GM10847 (cell line): Measurements from ENCODE around the gene URM1.

ENCODE experiments used
- POLR2A ChIP-seq: IDR thresholded peaks from 2 replicates; pipeline ENCODE4 v1.6.1; 2011; ENCODE audit not compliant: insufficient read length; ENCODE audit errors: extremely low read depth

Gene URM1

DNA sequence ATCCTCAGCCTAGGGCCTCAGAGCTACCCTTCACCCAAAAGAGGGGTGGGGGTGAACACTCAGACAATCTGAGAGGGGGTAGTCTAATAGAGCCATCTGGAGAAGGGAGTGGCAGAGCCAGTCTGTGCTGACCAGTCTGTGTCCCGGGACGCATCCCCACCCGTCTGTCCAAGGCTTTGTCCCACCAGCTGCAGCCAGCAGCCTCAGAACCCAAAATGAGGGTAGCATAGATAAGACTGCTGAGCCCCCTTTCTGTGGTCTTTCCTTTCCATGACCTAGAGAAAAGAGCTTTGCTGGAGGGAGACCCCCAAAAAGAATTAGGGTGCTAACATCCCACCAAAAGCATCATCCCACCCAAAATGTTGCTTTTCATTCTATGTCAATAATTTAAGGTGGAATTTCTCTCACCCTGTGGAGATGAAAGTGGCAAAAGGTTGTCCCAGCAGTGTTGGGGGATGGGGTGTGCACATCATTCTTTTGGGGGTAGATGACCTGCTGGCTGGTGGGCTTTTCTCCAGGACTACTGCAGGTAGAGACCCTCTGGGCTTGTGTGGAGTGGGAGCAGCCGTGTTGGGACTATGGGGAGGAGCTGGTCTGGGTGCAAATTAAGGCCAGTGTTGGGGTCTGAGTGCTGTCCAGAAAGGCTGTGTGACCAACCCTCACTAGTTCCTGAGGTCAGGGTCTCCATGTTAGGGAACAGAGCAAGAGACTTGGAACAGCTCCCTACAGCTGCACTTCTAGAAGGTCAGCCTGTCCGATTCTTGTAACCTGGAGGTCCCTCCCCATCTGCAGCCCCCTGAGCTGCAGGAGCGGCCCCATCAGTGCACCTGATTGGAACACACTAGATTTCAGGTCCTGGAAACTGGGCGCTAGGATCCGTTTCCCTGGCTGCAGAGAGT lies 19.9 kb downstream of the URM1 start:
- no peak for TF ChIP-seq POLR2A

DNA sequence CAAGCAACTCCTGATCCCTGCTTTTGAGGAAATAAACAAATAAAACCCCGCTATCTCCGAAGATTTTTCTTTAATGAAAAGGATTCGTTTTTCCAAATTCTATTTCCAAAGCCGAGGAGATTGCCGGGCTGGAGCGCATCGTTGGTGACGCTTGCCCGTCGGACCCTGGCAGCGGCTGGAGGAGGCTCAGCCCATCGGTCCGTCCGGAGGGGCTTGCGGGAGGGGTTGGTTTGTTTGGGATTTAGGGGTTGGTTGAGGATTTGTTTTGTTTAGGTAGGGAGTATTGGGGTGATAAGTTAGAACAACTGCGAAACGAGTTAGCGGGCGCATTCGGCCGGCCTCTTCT lies 20.8 kb downstream of the URM1 start:
- no peak for TF ChIP-seq POLR2A

DNA sequence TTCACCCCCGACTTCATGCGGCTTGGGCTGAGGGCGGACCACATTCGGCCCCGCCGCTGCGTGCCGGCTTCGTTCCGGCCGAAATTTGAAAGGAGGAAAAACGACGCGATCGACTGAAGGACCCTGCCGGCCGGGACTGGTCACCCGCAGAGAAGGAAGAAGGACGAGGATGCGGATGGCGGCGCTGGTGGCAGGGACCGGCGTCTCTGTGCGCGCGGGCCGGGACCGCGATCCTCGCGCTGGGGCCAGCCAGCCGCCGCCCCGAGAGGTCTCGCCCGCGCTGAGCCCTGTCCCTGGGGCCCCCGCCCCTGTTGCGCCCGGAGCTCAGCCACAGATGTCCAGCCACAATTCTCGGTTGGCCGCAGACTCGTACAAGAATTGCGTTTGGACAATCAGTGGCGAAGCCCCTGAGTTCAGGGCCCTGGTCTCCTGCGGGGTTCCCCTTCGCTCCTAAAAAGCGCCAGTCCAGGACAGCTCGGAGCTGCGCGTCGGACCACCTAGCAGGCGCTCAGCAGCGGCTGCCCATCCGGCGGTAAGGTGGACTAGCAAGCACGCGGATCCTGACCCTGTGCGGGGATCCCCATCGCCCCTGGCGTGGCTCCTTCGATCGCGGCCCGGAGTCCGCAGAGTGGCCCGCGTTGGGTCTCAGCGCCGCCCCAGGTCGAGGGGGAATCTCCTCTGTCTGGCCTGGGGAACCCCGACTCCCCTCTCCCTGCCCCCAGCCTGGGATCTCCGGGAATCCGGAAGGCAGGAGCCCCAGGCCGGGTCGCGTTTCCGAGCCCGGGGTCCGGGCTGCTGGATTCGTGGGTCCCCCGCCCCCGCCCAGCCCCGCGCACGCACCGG lies 21.3 kb downstream of the URM1 start:
- TF ChIP-seq POLR2A, result no peak

DNA sequence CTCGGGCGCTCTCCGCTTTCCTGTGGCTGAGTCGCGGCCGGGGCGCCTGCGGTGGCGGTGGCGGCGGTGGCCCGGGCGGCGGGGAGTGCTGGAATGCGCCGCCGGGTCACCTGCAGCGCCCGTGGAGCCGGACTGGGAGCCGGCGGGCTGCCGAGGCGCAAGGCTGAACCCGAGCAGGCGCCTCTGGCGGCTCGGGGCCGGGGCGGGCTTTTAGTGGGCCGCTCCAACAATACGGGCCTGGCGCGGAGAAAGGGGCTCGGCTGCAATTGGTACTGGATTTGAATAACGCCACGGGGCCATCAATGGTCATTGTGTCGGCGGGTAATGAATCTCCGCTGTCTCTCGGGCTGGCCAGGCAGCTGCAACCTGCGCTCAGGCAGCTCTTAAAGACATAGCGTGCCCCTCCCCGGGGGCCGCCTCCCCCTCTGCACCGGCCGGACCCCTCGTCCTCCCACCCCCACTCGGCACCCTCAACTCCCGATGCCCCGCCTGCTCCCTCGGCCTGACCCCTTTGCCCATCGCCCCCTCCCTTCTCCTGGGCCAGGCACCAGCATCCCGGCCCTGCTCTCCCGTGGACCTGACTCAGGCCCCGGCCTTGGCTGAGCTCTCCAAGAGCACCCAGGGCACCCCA lies 22.1 kb downstream of the URM1 start:
- no peak for TF ChIP-seq POLR2A

DNA sequence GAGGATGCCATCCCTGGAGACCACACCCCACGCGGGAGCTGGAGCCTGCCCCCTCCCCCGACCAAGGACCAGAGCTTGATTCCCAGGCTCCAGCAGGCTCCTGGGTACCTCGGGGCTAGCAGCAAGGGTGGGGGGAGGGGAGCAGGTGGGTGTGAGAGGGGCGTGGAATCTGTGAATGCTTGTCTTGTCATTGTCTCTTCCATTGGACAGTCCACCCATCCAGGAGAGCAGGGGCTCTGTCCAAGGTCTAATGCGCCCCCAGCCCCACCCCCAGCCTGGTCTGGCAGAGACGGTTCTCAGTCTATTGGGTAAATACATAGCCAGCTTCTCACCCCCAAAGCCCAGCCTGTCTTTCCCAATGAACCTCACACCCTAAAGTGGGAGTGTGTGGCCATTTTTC lies 22.8 kb downstream of the URM1 start:
- no peak for TF ChIP-seq POLR2A

- no peak for TF ChIP-seq POLR2A
These were observed 23.4 kb downstream of the URM1 start for GRCh38 chr9:128394379-128395168.

DNA sequence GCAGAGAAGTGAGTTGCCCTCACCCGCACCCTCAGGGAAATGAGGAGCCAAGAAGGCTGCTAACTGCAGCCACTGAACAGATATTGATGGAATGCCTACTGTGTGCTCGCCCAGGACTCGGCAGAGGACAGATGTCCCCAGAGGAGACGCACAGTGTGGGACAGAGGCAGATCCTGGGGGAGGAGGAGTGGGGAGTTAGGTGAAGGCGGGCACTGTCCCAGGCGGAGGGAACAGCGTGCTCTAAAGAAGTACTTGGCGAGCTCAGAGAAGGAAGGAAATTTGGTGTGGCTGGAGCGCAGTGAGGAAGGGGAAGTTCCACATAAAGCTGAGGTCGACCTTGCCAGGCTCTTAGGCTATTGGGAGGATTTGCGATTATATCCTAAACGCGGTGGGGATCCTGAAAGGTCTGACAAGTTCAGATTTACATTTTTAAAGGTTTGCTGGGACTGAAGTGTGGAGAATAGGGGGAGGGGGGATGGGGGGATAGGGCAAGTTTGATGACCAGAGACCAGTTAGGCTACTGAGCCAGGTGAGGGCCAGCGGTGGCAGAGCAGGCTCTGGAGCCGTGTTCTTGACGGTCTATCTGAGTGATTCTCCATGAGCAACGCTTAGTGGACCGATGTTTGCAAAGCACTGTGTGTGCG lies 25.9 kb downstream of the URM1 start:
- TF ChIP-seq POLR2A, result no peak

DNA sequence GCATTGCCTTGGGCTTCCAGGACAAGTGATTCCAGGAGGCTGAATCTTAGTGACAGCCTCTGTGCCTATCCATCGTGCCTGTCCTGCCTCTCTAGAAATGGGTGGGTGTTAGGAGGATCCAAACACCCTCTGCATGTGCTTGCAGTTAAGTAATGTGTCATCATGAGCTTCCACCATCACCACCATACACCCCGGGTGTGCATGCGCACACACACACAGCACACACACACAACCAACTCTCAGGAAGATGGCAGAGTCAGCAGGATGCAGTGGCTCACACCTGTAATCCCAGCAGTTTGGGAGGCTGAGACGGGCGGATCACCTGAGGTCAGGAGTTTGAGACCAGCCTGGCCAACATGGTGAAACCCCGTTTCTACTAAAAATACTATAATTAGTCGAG lies 26.7 kb downstream of the URM1 start:
- TF ChIP-seq POLR2A, result no peak

GRCh38 chr9:128399861-128400260 lies 28.7 kb downstream of the URM1 start:
- no peak for TF ChIP-seq POLR2A

- TF ChIP-seq POLR2A, result no peak
These were observed 33.4 kb downstream of the URM1 start for GRCh38 chr9:128404560-128404959.

DNA sequence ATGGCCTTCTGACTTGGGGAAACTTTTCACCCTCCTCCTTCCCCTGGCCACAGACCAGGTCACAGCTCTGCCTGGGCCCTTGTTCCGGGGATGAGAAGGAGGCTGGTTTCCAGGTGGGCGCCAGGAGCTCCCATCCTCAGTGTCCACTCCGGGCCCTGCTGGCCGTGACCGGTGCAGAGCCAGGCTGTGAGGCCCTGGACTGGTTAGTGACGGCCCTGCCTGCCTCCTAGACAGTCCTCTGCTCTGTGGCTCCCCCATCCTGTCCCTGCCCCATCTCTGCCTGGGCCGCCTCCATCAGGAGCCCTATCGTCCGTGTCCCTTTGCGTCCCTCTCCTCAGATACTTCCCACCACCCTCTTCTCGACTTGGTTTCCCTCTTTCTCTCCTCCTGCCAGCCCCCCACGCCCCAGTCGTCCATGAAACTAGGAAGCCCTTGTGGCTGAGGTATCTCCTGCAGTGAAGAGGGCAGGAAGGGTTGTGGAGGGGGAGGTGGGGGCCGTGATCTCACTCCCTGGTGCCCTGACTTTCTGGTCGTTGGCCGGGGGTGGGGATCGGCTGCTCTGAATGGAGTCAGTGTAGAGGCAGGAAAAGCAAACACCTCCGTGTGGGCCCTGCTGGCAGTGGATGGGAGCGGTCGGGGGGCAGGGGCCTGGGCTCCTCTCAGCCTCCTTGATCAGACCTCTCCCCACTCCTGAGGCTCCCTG lies 34.1 kb downstream of the URM1 start:
- no peak for TF ChIP-seq POLR2A

DNA sequence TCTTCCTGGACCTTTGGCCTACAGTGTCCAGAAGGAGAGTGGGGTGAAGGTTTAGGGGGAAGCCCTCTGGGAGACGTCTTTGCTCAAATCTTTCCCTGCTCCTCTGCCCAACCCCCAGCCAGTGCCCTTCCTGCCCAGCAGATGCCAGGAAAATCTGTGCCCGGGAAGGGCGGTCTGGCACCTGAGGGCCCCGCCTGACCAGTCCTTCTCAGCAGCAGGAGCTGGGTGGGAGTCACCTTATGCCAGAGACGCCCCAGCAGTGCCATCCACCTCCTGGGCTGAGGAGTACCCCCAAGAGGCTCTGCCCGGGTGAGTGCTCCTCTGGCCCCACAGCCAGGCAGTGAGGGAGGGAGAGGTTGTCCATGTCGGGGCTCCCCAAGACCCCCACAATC lies 34.6 kb downstream of the URM1 start:
- no peak for TF ChIP-seq POLR2A

GRCh38 chr9:128406848-128407391 lies 35.7 kb downstream of the URM1 start:
- TF ChIP-seq POLR2A, result no peak

GRCh38 chr9:128408963-128409431 lies 37.8 kb downstream of the URM1 start:
- no peak for TF ChIP-seq POLR2A

- TF ChIP-seq POLR2A, result no peak
These were observed 38.3 kb downstream of the URM1 start for GRCh38 chr9:128409450-128409849.
